K562 (cell line): Measurements from ENCODE around the gene TIAM1. TPM values are rescaled to one million over a fixed set of nuclear protein-coding genes. Genes with fewer than 3 reads are reported as not detected.

ENCODE experiments used
- ATAC-seq: fragments of 200-7000 bp; cut with Tn5 transposase; 3 replicates; pipeline ENCODE4 v1.9.1; 2020; ENCODE audit warnings: moderate library complexity
- BruUV-seq: library from RNA; stranded (reverse); fragments of 400-500 nt; replicated peaks from 2 replicates; lab custom pipeline; 2021; lab: Mats Ljungman, UMichigan
- CTCF ChIA-PET: fragments of 300-600 bp; formaldehyde crosslinking; extraction: SDS; loops from one replicate; lab custom pipeline; 2021; ENCODE audit warnings: low intra/inter-chr PET ratio; lab: Yijun Ruan, JAX
- POLR2A ChIA-PET: fragments of 300-600, 350-650 bp; sonication (Branson Sonifier 250); formaldehyde crosslinking; extraction: SDS; loops from one replicate; lab custom pipeline; 2021; ENCODE audit warnings: antibody characterized with exemption, inconsistent platforms; lab: Yijun Ruan, JAX
- DNase-seq, 4 experiments: peaks; one replicate each; pipeline versions ENCODE4 v3.0.0 to v3.0.0-alpha.2; 2011 to 2018; ENCODE audit warnings: low spot score in 3 of 4, mixed read lengths in 3 of 4; ENCODE audit errors: extremely low read depth in 1 of 4
- FAIRE-seq: peaks from 2 replicates; lab custom pipeline; 2011; peaks lifted over from hg19 to GRCh38; lab: Jason Lieb, UNC
- H2AFZ ChIP-seq: 2 replicates; pipeline ENCODE4 v1.6.0; 2011; ENCODE audit warnings: low read depth, low read length, control low read depth, inconsistent platforms
- H3K27ac ChIP-seq: fragments of 200-600 bp; 3 replicates; pipeline ENCODE4 v1.8.0; 2011; ENCODE audit warnings: low read depth, mild to moderate bottlenecking, control low read depth, inconsistent platforms, low read length, moderate library complexity, mixed read lengths; ENCODE audit errors: extremely low read depth
- H3K27me3 ChIP-seq, 2 experiments: fragments of 300-600 bp in 1 of 2; 2 replicates in 1 of 2; 3 replicates in 1 of 2; pipeline versions ENCODE4 v1.6.0 to v1.8.0; 2011; ENCODE audit warnings: inconsistent platforms in 2 of 2, low read length in 2 of 2, mild to moderate bottlenecking in 1 of 2, mixed read lengths in 1 of 2, moderate library complexity in 1 of 2; ENCODE audit not compliant: control insufficient read depth in 2 of 2, insufficient read depth in 2 of 2
- H3K36me3 ChIP-seq: fragments of 300-600 bp; 3 replicates; pipeline ENCODE4 v1.8.0; 2011; ENCODE audit warnings: mild to moderate bottlenecking, low read length, inconsistent platforms; ENCODE audit not compliant: control insufficient read depth, insufficient read depth
- H3K4me1 ChIP-seq, 2 experiments: fragments of 200-600 bp in 1 of 2; replicated peaks in 1 of 2; 2 replicates in 1 of 2; 3 replicates in 1 of 2; pipeline versions ENCODE4 v1.5.1 to v1.8.0; 2011; ENCODE audit warnings: inconsistent platforms in 2 of 2, low read length in 2 of 2, mild to moderate bottlenecking in 1 of 2, mixed read lengths in 1 of 2, moderate library complexity in 1 of 2; ENCODE audit not compliant: control insufficient read depth in 2 of 2, insufficient read depth in 2 of 2
- H3K4me2 ChIP-seq: 2 replicates; pipeline ENCODE4 v1.6.1; 2011; ENCODE audit warnings: low read length, control low read depth, inconsistent platforms, mixed read lengths; ENCODE audit not compliant: insufficient read depth
- H3K4me3 ChIP-seq: fragments of 200-600 bp; sonication (generic), shearing (Covaris generic); 2 replicates; pipeline ENCODE4 v1.5.1; 2016; ENCODE audit warnings: control low read depth, inconsistent platforms
- H3K79me2 ChIP-seq: fragments of 200-600 bp; 3 replicates; pipeline ENCODE4 v1.8.0; 2011; ENCODE audit warnings: low read length, inconsistent platforms; ENCODE audit not compliant: control insufficient read depth, insufficient read depth
- H3K9ac ChIP-seq, 2 experiments: 2 replicates each; pipeline versions ENCODE4 v1.6.0 to v1.6.1; 2011; ENCODE audit warnings: low read depth in 2 of 2, low read length in 2 of 2, control low read depth in 1 of 2, inconsistent platforms in 1 of 2, mild to moderate bottlenecking in 1 of 2, mixed read lengths in 1 of 2; ENCODE audit not compliant: insufficient read depth in 1 of 2
- H3K9me1 ChIP-seq: one replicate; pipeline ENCODE4 v1.6.0; 2011; ENCODE audit warnings: inconsistent platforms, mild to moderate bottlenecking, low read length, moderate library complexity; ENCODE audit not compliant: control insufficient read depth, insufficient read depth
- H3K9me3 ChIP-seq: replicated peaks from 2 replicates; pipeline ENCODE4 v1.5.1; 2011; ENCODE audit warnings: low read depth, low read length, inconsistent platforms; ENCODE audit not compliant: control insufficient read depth, insufficient read depth
- H4K20me1 ChIP-seq: replicated peaks from 2 replicates; pipeline ENCODE4 v1.6.1; 2011; ENCODE audit warnings: low read length, inconsistent platforms, mixed read lengths; ENCODE audit not compliant: control insufficient read depth, insufficient read depth
- RAD21 ChIP-seq, 2 experiments: fragments of 250-450 bp in 1 of 2; fragments of 450-650 bp in 1 of 2; sonication (Bioruptor Pico) in 1 of 2; formaldehyde crosslinking in 1 of 2; IDR thresholded peaks in 1 of 2; conservative IDR thresholded peaks in 1 of 2; 2 replicates each; pipeline versions ENCODE4 v1.4.0 to v1.8.0; 2020 to 2022; ENCODE audit warnings: mild to moderate bottlenecking in 2 of 2, moderate library complexity in 1 of 2
- SIN3A ChIP-seq, 2 experiments: fragments of 150-350 bp in 1 of 2; IDR thresholded peaks; 2 replicates each; pipeline ENCODE4 v1.6.1; 2011 to 2016; ENCODE audit warnings: borderline replicate concordance in 2 of 2, low read depth in 2 of 2, low read length in 2 of 2, mild to moderate bottlenecking in 2 of 2, moderate library complexity in 2 of 2; ENCODE audit not compliant: control insufficient read depth in 1 of 2
- TEAD1 ChIP-seq, 2 experiments: fragments of 450-650 bp in 1 of 2; sonication (generic) in 1 of 2; formaldehyde crosslinking; IDR thresholded peaks; 2 replicates each; pipeline versions ENCODE4 v1.4.0 to v1.8.0; 2020 to 2022; ENCODE audit warnings: mild to moderate bottlenecking in 2 of 2, missing genetic modification reagents in 1 of 2
- WGBS: fragments of 100-300 bp; shearing (Covaris generic); methylation state at CpG from one replicate; pipeline ENCODE4 v1.1.6; 2016; ENCODE audit warnings: low coverage, mixed read lengths; ENCODE audit not compliant: insufficient coverage; ENCODE audit errors: missing lambda C conversion rate; 5-methylcytosine and 5-hydroxymethylcytosine counted together
- in situ Hi-C: fragments of 300-500 bp; cut with MboI; formaldehyde crosslinking; loops from 4 replicates; pipeline ENCODE4 v1.15.0; 2018; ENCODE audit warnings: inconsistent platforms, mixed read lengths
- intact Hi-C: fragments of 100-400 bp; cut with micrococcal nuclease; formaldehyde crosslinking; loops from 2 replicates; pipeline ENCODE4 v1.14.2; 2022
- polyA plus RNA-seq, 8 experiments: library from polyadenylated mRNA; depleted of rRNA in 4 of 8; stranded (reverse) in 5 of 8; unstranded in 3 of 8; fragments of >200 nt; fragmentation: Nextera tagmentation in 2 of 8; fragmentation: Illumina TruSeq in 1 of 8; extraction: Ambion mirVana in 2 of 8; extraction: Trizol in 1 of 8; gene quantifications; 2 replicates each; pipeline versions ENCODE4 v1.2.1 to v1.2.3, GENCODE V29; 2011 to 2014; ENCODE audit warnings: inconsistent platforms in 1 of 8, missing spikeins in 1 of 8
- total RNA-seq, 7 experiments: library from RNA; depleted of rRNA in 6 of 7; stranded (reverse); fragments of >200 nt in 6 of 7; fragmentation: Illumina TruSeq in 2 of 7; extraction: Trizol in 2 of 7; gene quantifications; 2 replicates each; pipeline versions ENCODE4 v1.2.1 to v1.2.3, GENCODE V29; 2011 to 2021; ENCODE audit warnings: low replicate concordance in 1 of 7
- TF ChIP-seq, protein P1 (sequence below): sonication (generic); formaldehyde crosslinking; IDR thresholded peaks from 2 replicates; pipeline ENCODE4 v1.8.0; 2023; ENCODE audit warnings: missing genetic modification reagents, mild to moderate bottlenecking, borderline replicate concordance
- TF ChIP-seq, protein P2 (sequence below): fragments of 200-400 bp; formaldehyde crosslinking; IDR thresholded peaks from 2 replicates; pipeline ENCODE4 v1.6.1; 2017; ENCODE audit warnings: mild to moderate bottlenecking, low read depth, low read length, moderate library complexity
- TF ChIP-seq, protein P3 (sequence below), 3 experiments: IDR thresholded peaks in 2 of 3; conservative IDR thresholded peaks in 1 of 3; 2 replicates each; pipeline ENCODE4 v1.5.1; 2011 to 2012; ENCODE audit warnings: low read length in 3 of 3, mild to moderate bottlenecking in 3 of 3, control low read depth in 2 of 3, improper control_type of control experiment in 1 of 3, inconsistent platforms in 1 of 3, low read depth in 1 of 3, mixed read lengths in 1 of 3, moderate library complexity in 1 of 3; ENCODE audit not compliant: insufficient read depth in 2 of 3

Gene TIAM1
- total and polyA plus RNA-seq, 9 of the 15 experiments (the other 6 are each of a cell fraction or from before 2014, with no cell fraction given): 0.11 TPM; not detected in 8

- peak; percentile 80 for FAIRE-seq
- H3K4me3 ChIP-seq: no peak overlapping the region
- no peaks in the 10 kb centered on the region for H3K36me3 ChIP-seq
- TF ChIP-seq RAD21 (CRISPR knock-in tag; conservative IDR thresholded peaks at IDR 0.05 in 1 of 2, IDR thresholded peaks at IDR 0.05 in 1 of 2): peak; percentile 14 to 37; a peak in 1 of 4 replicates
- TF ChIP-seq, protein P1, sequence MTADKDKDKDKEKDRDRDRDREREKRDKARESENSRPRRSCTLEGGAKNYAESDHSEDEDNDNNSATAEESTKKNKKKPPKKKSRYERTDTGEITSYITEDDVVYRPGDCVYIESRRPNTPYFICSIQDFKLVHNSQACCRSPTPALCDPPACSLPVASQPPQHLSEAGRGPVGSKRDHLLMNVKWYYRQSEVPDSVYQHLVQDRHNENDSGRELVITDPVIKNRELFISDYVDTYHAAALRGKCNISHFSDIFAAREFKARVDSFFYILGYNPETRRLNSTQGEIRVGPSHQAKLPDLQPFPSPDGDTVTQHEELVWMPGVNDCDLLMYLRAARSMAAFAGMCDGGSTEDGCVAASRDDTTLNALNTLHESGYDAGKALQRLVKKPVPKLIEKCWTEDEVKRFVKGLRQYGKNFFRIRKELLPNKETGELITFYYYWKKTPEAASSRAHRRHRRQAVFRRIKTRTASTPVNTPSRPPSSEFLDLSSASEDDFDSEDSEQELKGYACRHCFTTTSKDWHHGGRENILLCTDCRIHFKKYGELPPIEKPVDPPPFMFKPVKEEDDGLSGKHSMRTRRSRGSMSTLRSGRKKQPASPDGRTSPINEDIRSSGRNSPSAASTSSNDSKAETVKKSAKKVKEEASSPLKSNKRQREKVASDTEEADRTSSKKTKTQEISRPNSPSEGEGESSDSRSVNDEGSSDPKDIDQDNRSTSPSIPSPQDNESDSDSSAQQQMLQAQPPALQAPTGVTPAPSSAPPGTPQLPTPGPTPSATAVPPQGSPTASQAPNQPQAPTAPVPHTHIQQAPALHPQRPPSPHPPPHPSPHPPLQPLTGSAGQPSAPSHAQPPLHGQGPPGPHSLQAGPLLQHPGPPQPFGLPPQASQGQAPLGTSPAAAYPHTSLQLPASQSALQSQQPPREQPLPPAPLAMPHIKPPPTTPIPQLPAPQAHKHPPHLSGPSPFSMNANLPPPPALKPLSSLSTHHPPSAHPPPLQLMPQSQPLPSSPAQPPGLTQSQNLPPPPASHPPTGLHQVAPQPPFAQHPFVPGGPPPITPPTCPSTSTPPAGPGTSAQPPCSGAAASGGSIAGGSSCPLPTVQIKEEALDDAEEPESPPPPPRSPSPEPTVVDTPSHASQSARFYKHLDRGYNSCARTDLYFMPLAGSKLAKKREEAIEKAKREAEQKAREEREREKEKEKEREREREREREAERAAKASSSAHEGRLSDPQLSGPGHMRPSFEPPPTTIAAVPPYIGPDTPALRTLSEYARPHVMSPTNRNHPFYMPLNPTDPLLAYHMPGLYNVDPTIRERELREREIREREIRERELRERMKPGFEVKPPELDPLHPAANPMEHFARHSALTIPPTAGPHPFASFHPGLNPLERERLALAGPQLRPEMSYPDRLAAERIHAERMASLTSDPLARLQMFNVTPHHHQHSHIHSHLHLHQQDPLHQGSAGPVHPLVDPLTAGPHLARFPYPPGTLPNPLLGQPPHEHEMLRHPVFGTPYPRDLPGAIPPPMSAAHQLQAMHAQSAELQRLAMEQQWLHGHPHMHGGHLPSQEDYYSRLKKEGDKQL (CRISPR knock-in tag): no peak
- TF ChIP-seq, protein P2, sequence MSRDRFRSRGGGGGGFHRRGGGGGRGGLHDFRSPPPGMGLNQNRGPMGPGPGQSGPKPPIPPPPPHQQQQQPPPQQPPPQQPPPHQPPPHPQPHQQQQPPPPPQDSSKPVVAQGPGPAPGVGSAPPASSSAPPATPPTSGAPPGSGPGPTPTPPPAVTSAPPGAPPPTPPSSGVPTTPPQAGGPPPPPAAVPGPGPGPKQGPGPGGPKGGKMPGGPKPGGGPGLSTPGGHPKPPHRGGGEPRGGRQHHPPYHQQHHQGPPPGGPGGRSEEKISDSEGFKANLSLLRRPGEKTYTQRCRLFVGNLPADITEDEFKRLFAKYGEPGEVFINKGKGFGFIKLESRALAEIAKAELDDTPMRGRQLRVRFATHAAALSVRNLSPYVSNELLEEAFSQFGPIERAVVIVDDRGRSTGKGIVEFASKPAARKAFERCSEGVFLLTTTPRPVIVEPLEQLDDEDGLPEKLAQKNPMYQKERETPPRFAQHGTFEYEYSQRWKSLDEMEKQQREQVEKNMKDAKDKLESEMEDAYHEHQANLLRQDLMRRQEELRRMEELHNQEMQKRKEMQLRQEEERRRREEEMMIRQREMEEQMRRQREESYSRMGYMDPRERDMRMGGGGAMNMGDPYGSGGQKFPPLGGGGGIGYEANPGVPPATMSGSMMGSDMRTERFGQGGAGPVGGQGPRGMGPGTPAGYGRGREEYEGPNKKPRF: no peak
- no peak for TF ChIP-seq SIN3A (IDR thresholded peaks at IDR 0.05; ENCODE audit: borderline replicate concordance in 2 of 2, control insufficient read depth in 1 of 2, low read depth in 2 of 2, low read length in 2 of 2)
- TF ChIP-seq, protein P3, sequence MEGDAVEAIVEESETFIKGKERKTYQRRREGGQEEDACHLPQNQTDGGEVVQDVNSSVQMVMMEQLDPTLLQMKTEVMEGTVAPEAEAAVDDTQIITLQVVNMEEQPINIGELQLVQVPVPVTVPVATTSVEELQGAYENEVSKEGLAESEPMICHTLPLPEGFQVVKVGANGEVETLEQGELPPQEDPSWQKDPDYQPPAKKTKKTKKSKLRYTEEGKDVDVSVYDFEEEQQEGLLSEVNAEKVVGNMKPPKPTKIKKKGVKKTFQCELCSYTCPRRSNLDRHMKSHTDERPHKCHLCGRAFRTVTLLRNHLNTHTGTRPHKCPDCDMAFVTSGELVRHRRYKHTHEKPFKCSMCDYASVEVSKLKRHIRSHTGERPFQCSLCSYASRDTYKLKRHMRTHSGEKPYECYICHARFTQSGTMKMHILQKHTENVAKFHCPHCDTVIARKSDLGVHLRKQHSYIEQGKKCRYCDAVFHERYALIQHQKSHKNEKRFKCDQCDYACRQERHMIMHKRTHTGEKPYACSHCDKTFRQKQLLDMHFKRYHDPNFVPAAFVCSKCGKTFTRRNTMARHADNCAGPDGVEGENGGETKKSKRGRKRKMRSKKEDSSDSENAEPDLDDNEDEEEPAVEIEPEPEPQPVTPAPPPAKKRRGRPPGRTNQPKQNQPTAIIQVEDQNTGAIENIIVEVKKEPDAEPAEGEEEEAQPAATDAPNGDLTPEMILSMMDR (IDR thresholded peaks at IDR 0.05 in 2 of 3, conservative IDR thresholded peaks at IDR 0.05 in 1 of 3; ENCODE audit: insufficient read depth in 2 of 3, low read depth in 1 of 3, low read length in 3 of 3): peak; percentile 19 to 65 (median 52); a peak in 5 of 6 replicates
- no peak for TF ChIP-seq TEAD1 (CRISPR knock-in tag; IDR thresholded peaks at IDR 0.05)
These were observed 3.5 kb upstream of the TIAM1 start for GRCh38 chr21:31347435-31348032.

More at GRCh38 chr21:31347435-31348032, 3.5 kb upstream of the TIAM1 start:
- CTCF ChIA-PET: no interaction called here
- DNase-seq (peak; percentile 22 to 43 (median 29)), ATAC-seq (peak; percentile 67; the same call in 2 of the 3 replicates)
- Histone ChIP-seq H3K9ac (no peak overlapping the region), H3K79me2 (no peaks in the 10 kb centered on the region), H3K9me1 (no peaks in the 10 kb centered on the region), H3K27me3 (peaks cover 13 to 22% of the 10 kb centered on the region in 2 experiments; a peak in 4 of 5 replicates), H2AFZ (no peak overlapping the region), H3K4me1 (0 out of 5 replicates have a peak, but pooled peaks cover 0 to 3% of the 10 kb centered on the region in 2 experiments), H3K4me2 (no peak overlapping the region), H4K20me1 (no peaks in the 10 kb centered on the region), H3K27ac (no peak overlapping the region), H3K9me3 (no peaks in the 10 kb centered on the region)
- in situ Hi-C loops (no loop called here), intact Hi-C loops (loop anchor here (10.0 kb wide), 1 partner anchor 237 kb away; no protein-coding TSS in a partner anchor)
- POLR2A ChIA-PET: no interaction called here
- BruUV-seq: no TSS peak
- 0% methylated on average over 15 of the region's 15 CpGs for WGBS
